BE2C (cell line): ENCODE measurements around the gene PRR14. TPM values are rescaled to one million over a fixed set of nuclear protein-coding genes. Genes with fewer than 3 reads are reported as not detected.

Experiments used
- DNase-seq: peaks from one replicate; pipeline ENCODE4 v3.0.0-alpha.2; 2020
- H3K27me3 ChIP-seq: fragments of 250-450 bp; sonication (Bioruptor Pico); 2 replicates; pipeline ENCODE4 v1.5.1; 2020; ENCODE audit warnings: mild to moderate bottlenecking
- H3K36me3 ChIP-seq: fragments of 250-450 bp; sonication (Bioruptor Pico); 2 replicates; pipeline ENCODE4 v1.5.1; 2020; ENCODE audit warnings: mild to moderate bottlenecking
- H3K4me1 ChIP-seq: fragments of 250-450 bp; sonication (Bioruptor Pico); 2 replicates; pipeline ENCODE4 v1.5.1; 2020
- H3K4me3 ChIP-seq: 2 replicates; pipeline ENCODE4 v1.5.1; 2011; ENCODE audit warnings: low read depth, low read length
- H3K9me3 ChIP-seq: fragments of 250-450 bp; sonication (Bioruptor Pico); 2 replicates; pipeline ENCODE4 v1.5.1; 2020
- CTCF ChIP-seq: IDR thresholded peaks from 2 replicates; pipeline ENCODE4 v1.5.1; 2012; ENCODE audit warnings: mild to moderate bottlenecking, low read depth, low read length
- polyA plus RNA-seq: library from polyadenylated mRNA; unstranded; fragments of >200 nt; gene quantifications from one replicate; pipeline ENCODE4 v1.2.1, GENCODE V29; 2012; ENCODE audit warnings: low read depth, missing spikeins; ENCODE audit not compliant: insufficient read length, insufficient read depth

The PRR14 gene
- 58.4 TPM for polyA plus RNA-seq

- Histone ChIP-seq H3K4me1 (peaks cover 2% of the 10 kb centered on the region; the same call in 1 of the 2 replicates), H3K4me3 (peak within 1 kb of the TSS; percentile 95), H3K36me3 (0 out of 2 replicates have a peak, but pooled peaks cover 3% of the 10 kb centered on the region), H3K27me3 (no peaks in the 10 kb centered on the region), H3K9me3 (no peaks in the 10 kb centered on the region)
- TF ChIP-seq CTCF, result peak; percentile 26; the same call in 1 of the 2 replicates
- peak; percentile 99 for DNase-seq
Measured at GRCh38 chr16:30650369-30651123, at the start of gene PRR14. Gene PRR14 (plus strand): TSS chr16:30650960. CDS start chr16:30651646, 686 bp downstream.

- no peaks in the 10 kb centered on the region for H3K4me1 ChIP-seq
- peaks cover 30% of the 10 kb centered on the region for H3K36me3 ChIP-seq
- TF ChIP-seq CTCF, result no peak
- no peaks in the 10 kb centered on the region for H3K27me3 ChIP-seq
- H3K9me3 ChIP-seq, result no peaks in the 10 kb centered on the region
- DNase-seq, result no peak
- no peak overlapping the region for H3K4me3 ChIP-seq
Measured at GRCh38 chr16:30601966-30602365, 48.8 kb upstream of the PRR14 start.

GRCh38 chr16:30602616-30603277 is 48.0 kb upstream of the PRR14 start:
- DNase-seq, result no peak
- no peak for TF ChIP-seq CTCF
- H3K27me3 ChIP-seq, result no peaks in the 10 kb centered on the region
- no peak overlapping the region for H3K4me3 ChIP-seq
- no peaks in the 10 kb centered on the region for H3K9me3 ChIP-seq
- peaks cover 32% of the 10 kb centered on the region for H3K36me3 ChIP-seq
- no peaks in the 10 kb centered on the region for H3K4me1 ChIP-seq

GRCh38 chr16:30603945-30604315 is 46.8 kb upstream of the PRR14 start:
- no peaks in the 10 kb centered on the region for H3K9me3 ChIP-seq
- TF ChIP-seq CTCF, result no peak
- H3K4me1 ChIP-seq, result no peaks in the 10 kb centered on the region
- no peaks in the 10 kb centered on the region for H3K27me3 ChIP-seq
- H3K36me3 ChIP-seq, result peaks cover 34% of the 10 kb centered on the region
- DNase-seq, result no peak
- no peak overlapping the region for H3K4me3 ChIP-seq

GRCh38 chr16:30604316-30604947 is 46.3 kb upstream of the PRR14 start:
- no peaks in the 10 kb centered on the region for H3K4me1 ChIP-seq
- H3K9me3 ChIP-seq, result no peaks in the 10 kb centered on the region
- no peak overlapping the region for H3K4me3 ChIP-seq
- H3K36me3 ChIP-seq, result peaks cover 34% of the 10 kb centered on the region
- no peak for TF ChIP-seq CTCF
- H3K27me3 ChIP-seq, result no peaks in the 10 kb centered on the region
- DNase-seq, result no peak
